Mesendoderm (in vitro differentiated cells): ENCODE data around the gene PRKD2.

Experiments used
- DNase-seq: peaks from one replicate; pipeline ENCODE4 v3.0.0; 2013
- H2AK5ac ChIP-seq: 2 replicates; pipeline ENCODE4 v1.6.1; 2013; ENCODE audit warnings: low read length, inconsistent platforms
- H2BK120ac ChIP-seq: 2 replicates; pipeline ENCODE4 v1.6.1; 2013; ENCODE audit warnings: low read depth, mild to moderate bottlenecking, low read length, moderate library complexity, mixed read lengths
- H2BK15ac ChIP-seq: replicated peaks from 2 replicates; pipeline ENCODE4 v1.6.1; 2013; ENCODE audit warnings: low read depth, mild to moderate bottlenecking, moderate library complexity
- H2BK5ac ChIP-seq: 2 replicates; pipeline ENCODE4 v1.6.1; 2013; ENCODE audit warnings: low read length, inconsistent platforms
- H3K18ac ChIP-seq: 2 replicates; pipeline ENCODE4 v1.6.1; 2013; ENCODE audit warnings: mild to moderate bottlenecking, low read length, mixed read lengths
- H3K23ac ChIP-seq: one replicate; pipeline ENCODE4 v1.6.1; 2013; ENCODE audit warnings: low read length
- H3K27ac ChIP-seq: 2 replicates; pipeline ENCODE4 v1.5.1; 2013; ENCODE audit warnings: low read depth, mild to moderate bottlenecking, inconsistent platforms, low read length, moderate library complexity
- H3K27me3 ChIP-seq: 2 replicates; pipeline ENCODE4 v1.6.1; 2013; ENCODE audit warnings: low read length, control low read depth, mild to moderate bottlenecking, inconsistent platforms; ENCODE audit not compliant: insufficient read depth, poor library complexity
- H3K36me3 ChIP-seq: 2 replicates; pipeline ENCODE4 v1.6.1; 2013; ENCODE audit warnings: low read length, inconsistent platforms; ENCODE audit not compliant: control insufficient read depth, insufficient read depth
- H3K4ac ChIP-seq: one replicate; pipeline ENCODE4 v1.6.1; 2013; ENCODE audit warnings: low read depth, mild to moderate bottlenecking, low read length, moderate library complexity
- H3K4me1 ChIP-seq: 2 replicates; pipeline ENCODE4 v1.6.1; 2013; ENCODE audit warnings: low read depth, low read length, inconsistent platforms; ENCODE audit not compliant: control insufficient read depth
- H3K4me2 ChIP-seq: 2 replicates; pipeline ENCODE4 v1.6.1; 2013; ENCODE audit warnings: low read length
- H3K4me3 ChIP-seq: 2 replicates; pipeline ENCODE4 v1.5.1; 2013; ENCODE audit warnings: mild to moderate bottlenecking, low read length
- H3K56ac ChIP-seq: one replicate; pipeline ENCODE4 v1.6.1; 2013; ENCODE audit warnings: low read length
- H3K79me1 ChIP-seq: 2 replicates; pipeline ENCODE4 v1.6.1; 2013; ENCODE audit warnings: low read length, inconsistent platforms
- H3K79me2 ChIP-seq: 2 replicates; pipeline ENCODE4 v1.6.1; 2013; ENCODE audit warnings: mild to moderate bottlenecking, low read length; ENCODE audit not compliant: control insufficient read depth, insufficient read depth
- H3K9ac ChIP-seq: 2 replicates; pipeline ENCODE4 v1.6.1; 2013; ENCODE audit warnings: low read length, inconsistent platforms
- H4K5ac ChIP-seq: one replicate; pipeline ENCODE4 v1.6.1; 2013; ENCODE audit warnings: low read length
- H4K8ac ChIP-seq: one replicate; pipeline ENCODE4 v1.6.1; 2013; ENCODE audit warnings: low read depth, mild to moderate bottlenecking, control low read depth, low read length, moderate library complexity
- WGBS: extraction: QIAGEN DNeasy Blood & Tissue Kit; methylation state at CpG from one replicate; pipeline ENCODE4 v1.1.7; 2013; ENCODE audit warnings: low lambda C conversion rate, missing lambda C conversion rate; ENCODE audit not compliant: insufficient coverage; ENCODE audit errors: extremely low coverage; 5-methylcytosine and 5-hydroxymethylcytosine counted together

Gene PRKD2

GRCh38 chr19:46718934-46719622 lies 2.2 kb upstream of the PRKD2 start:
- Histone ChIP-seq H3K27me3 (no peaks in the 10 kb centered on the region), H3K56ac (no peak overlapping the region), H4K5ac (no peak overlapping the region), H3K27ac (no peak overlapping the region), H2BK5ac (no peak overlapping the region), H3K4me1 (no peaks in the 10 kb centered on the region), H3K4ac (no peak overlapping the region), H3K79me2 (peaks cover 9% of the 10 kb centered on the region), H3K23ac (no peak overlapping the region), H2AK5ac (no peak overlapping the region), H3K4me2 (no peak overlapping the region), H2BK120ac (no peak overlapping the region), H3K79me1 (peaks cover 5% of the 10 kb centered on the region), H3K36me3 (peaks cover 15% of the 10 kb centered on the region), H3K9ac (no peak overlapping the region), H4K8ac (no peak overlapping the region), H3K18ac (no peak overlapping the region), H2BK15ac (no peak overlapping the region), H3K4me3 (no peak overlapping the region)
- no peak for DNase-seq
- WGBS = no CpG with 5 or more reads among the region's 15 CpGs

DNA sequence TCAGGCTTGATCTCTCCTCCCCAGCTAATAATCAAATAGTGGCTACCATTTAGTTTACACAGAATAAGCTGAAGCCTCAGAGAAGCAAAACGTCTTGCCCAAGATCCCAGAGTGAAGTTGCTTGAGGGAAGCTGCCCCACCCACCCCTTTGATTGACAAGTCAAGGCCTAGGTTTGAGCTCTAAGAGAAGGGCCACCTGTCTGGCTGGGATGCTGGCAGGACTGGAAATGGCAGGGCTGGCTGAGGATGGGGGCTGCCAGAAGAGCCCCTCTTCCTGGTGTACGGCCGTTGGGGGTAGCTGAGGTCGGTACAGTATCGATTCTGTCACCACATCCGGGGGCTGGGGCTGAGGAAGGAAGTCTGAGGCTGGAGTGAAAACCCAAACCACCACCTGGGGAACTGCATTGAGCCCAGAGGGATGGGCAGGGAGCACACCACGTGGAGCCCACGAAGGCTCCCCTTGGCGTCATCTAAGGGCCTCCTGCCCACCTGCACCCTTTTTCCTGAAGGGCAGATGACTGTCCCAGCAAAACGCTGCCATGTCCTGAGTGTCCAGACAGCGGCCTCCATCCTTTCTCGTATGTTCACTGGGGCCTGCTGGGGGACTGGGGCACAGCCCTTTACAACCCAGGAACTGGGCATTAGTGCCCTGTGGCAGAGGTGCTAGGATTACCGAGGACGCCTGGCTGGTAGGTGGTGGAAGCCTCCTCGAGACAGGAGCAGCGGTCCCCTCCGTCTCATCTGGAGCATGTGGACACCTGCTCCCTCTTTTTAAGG lies 1.4 kb upstream of the PRKD2 start:
- Histone ChIP-seq H3K79me2 (peaks cover 9% of the 10 kb centered on the region), H2BK5ac (no peak overlapping the region), H3K27ac (no peak overlapping the region), H3K4me2 (no peak overlapping the region), H3K4ac (no peak overlapping the region), H3K9ac (no peak overlapping the region), H4K8ac (no peak overlapping the region), H3K4me1 (no peaks in the 10 kb centered on the region), H3K79me1 (peaks cover 5% of the 10 kb centered on the region), H3K18ac (no peak overlapping the region), H4K5ac (no peak overlapping the region), H3K4me3 (no peak overlapping the region), H3K27me3 (no peaks in the 10 kb centered on the region), H2BK120ac (no peak overlapping the region), H2BK15ac (no peak overlapping the region), H3K36me3 (peaks cover 15% of the 10 kb centered on the region), H3K23ac (no peak overlapping the region), H3K56ac (no peak overlapping the region), H2AK5ac (no peak overlapping the region)
- DNase-seq = peak; percentile 49
- WGBS = no CpG with 5 or more reads among the region's 17 CpGs

DNA sequence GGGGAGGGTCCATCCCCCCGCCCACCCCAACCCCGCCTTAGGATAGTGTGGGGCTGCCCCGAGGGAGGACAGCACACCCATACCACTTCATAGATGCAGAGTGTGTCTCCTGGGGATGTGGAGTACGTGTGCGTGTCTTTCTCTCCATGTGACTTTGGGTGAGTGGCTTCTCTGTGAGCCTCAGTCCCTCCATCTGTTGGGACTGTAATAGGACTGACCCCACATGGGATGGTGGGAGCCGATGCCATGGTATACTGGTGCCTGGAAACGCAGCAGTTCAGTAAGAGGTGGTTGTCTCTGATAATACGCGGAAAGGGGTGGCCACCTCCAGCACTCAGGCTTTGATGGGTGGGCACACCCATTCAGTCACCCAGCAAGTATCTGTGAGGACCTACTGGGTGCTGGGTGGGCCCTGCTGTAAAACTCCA lies 816 bp upstream of the PRKD2 start:
- no peak for DNase-seq
- no peaks in the 10 kb centered on the region for H3K27me3 ChIP-seq
- H3K23ac ChIP-seq = no peak overlapping the region
- no peak overlapping the region for H2BK5ac ChIP-seq
- peaks cover 12% of the 10 kb centered on the region for H3K36me3 ChIP-seq
- H3K4ac ChIP-seq = no peak overlapping the region
- WGBS = no CpG with 5 or more reads among the region's 9 CpGs
- H4K5ac ChIP-seq = no peak overlapping the region
- peak overlapping the region; percentile 91 for H3K56ac ChIP-seq
- H3K18ac ChIP-seq = no peak overlapping the region
- H3K4me2 ChIP-seq = peak overlapping the region; percentile 86
- peaks cover 6% of the 10 kb centered on the region for H3K79me1 ChIP-seq
- H3K79me2 ChIP-seq = peaks cover 9% of the 10 kb centered on the region
- H3K4me1 ChIP-seq = no peaks in the 10 kb centered on the region
- H3K27ac ChIP-seq = no peak overlapping the region
- H2BK120ac ChIP-seq = no peak overlapping the region
- H2BK15ac ChIP-seq = no peak overlapping the region
- no peak overlapping the region for H4K8ac ChIP-seq
- peak overlapping the region; percentile 81 for H3K9ac ChIP-seq
- no peak overlapping the region for H3K4me3 ChIP-seq
- H2AK5ac ChIP-seq = no peak overlapping the region

DNA sequence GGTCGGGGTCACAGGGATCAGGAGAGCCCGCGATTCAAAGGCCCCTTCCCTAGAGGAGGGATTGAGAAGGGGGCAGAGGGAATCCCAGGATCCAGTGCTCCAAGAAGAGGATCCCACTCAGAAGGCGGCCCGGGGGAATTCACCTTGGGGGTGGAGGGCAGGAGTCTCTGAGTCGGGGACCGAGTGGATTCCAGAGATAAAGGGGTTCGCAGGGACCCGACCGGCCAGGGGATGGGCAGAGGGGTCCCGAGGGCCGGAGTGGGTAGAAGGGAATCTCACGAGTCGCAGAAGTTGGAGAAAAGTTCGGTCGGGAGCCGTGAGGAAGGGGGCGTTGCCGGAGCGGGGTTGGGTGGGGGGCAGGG lies 261 bp downstream of the PRKD2 start:
- no peak overlapping the region for H2AK5ac ChIP-seq
- H3K4me1 ChIP-seq = no peaks in the 10 kb centered on the region
- H3K23ac ChIP-seq = no peak overlapping the region
- H3K56ac ChIP-seq = peak overlapping the region; percentile 98
- H3K79me2 ChIP-seq = peaks cover 10% of the 10 kb centered on the region
- peak overlapping the region; percentile 25 for H2BK5ac ChIP-seq
- H3K36me3 ChIP-seq = peaks cover 10% of the 10 kb centered on the region
- H3K4ac ChIP-seq = peak overlapping the region; percentile 40
- no peak overlapping the region for H4K5ac ChIP-seq
- peak overlapping the region; percentile 54 for H2BK120ac ChIP-seq
- peaks cover 9% of the 10 kb centered on the region for H3K79me1 ChIP-seq
- H3K27ac ChIP-seq = peak overlapping the region; percentile 80
- peak overlapping the region; percentile 91 for H3K4me3 ChIP-seq
- peak; percentile 35 for DNase-seq
- H3K27me3 ChIP-seq = no peaks in the 10 kb centered on the region
- peak overlapping the region; percentile 88 for H3K18ac ChIP-seq
- H2BK15ac ChIP-seq = no peak overlapping the region
- peak overlapping the region; percentile 70 for H3K4me2 ChIP-seq
- peak overlapping the region; percentile 98 for H3K9ac ChIP-seq
- H4K8ac ChIP-seq = no peak overlapping the region
- no CpG with 5 or more reads among the region's 20 CpGs for WGBS

DNA sequence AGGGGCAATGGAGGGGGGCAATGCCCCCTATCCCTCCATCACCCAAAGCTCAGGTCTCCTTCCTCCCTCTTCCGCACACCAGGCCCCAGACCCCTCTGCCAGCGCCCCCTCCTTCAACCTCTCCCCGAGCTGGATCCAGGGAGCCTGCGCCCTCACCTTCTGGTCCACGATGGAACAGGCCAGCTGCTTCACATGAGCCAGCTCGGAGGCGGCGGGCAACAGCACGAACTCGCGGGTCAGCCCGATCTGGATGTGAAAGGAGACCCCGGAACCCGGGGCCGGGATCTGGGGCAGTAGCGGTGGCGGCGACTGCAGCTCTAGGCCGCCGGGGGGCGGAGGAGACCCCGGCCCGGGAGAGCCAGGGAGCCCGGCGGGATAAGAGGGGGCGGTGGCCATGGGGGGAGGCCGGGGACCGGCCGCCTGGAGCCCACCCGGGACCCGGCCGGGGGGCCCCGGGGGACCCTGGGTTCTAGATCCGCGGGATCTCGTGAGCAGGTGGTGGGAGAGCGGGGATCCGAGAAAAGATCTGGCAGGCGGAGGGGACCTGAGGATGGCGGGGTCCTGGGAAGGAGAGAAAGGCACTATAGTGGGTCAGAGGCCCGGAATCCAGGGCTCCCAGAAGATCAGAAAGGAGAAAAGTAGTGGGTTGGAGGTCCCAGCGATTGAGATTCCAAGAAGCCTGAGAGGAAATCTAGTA lies 791 bp downstream of the PRKD2 start:
- Histone ChIP-seq H4K5ac (no peak overlapping the region), H3K27me3 (no peaks in the 10 kb centered on the region), H2AK5ac (no peak overlapping the region), H3K36me3 (peaks cover 7% of the 10 kb centered on the region), H2BK120ac (no peak overlapping the region), H4K8ac (no peak overlapping the region), H3K56ac (peak overlapping the region; percentile 98), H3K23ac (no peak overlapping the region), H3K9ac (peak overlapping the region; percentile 98), H3K27ac (peak overlapping the region; percentile 80), H3K18ac (peak overlapping the region; percentile 88), H3K79me1 (peaks cover 9% of the 10 kb centered on the region), H3K4me3 (peak overlapping the region; percentile 91), H3K4me2 (peak overlapping the region; percentile 81), H3K79me2 (peaks cover 10% of the 10 kb centered on the region), H3K4ac (peak overlapping the region; percentile 23), H3K4me1 (no peaks in the 10 kb centered on the region), H2BK15ac (no peak overlapping the region), H2BK5ac (no peak overlapping the region)
- DNase-seq = peak; percentile 39
- no CpG with 5 or more reads among the region's 42 CpGs for WGBS
